BJ (cell line): ENCODE data around the gene TMSB10. TPM values are rescaled to one million over a fixed set of nuclear protein-coding genes. Genes with fewer than 3 reads are reported as not detected.

Experiments
- CTCF ChIA-PET: fragments of 350-600 bp; formaldehyde crosslinking; extraction: SDS; loops from one replicate; lab custom pipeline; 2021; ENCODE audit warnings: antibody characterized with exemption, inconsistent platforms; lab: Yijun Ruan, JAX
- POLR2A ChIA-PET: fragments of 300-600 bp; sonication (Branson Sonifier 250); formaldehyde crosslinking; extraction: SDS; loops from one replicate; lab custom pipeline; 2021; ENCODE audit warnings: antibody characterized with exemption; lab: Charles Lee
- DNase-seq: peaks from one replicate; pipeline ENCODE4 v3.0.0-alpha.2; 2011; ENCODE audit warnings: low read depth
- H3K27me3 ChIP-seq: 2 replicates; pipeline ENCODE4 v1.6.0; 2011; ENCODE audit warnings: low read length; ENCODE audit not compliant: control insufficient read depth, insufficient read depth
- H3K36me3 ChIP-seq: 2 replicates; pipeline ENCODE4 v1.5.1; 2011; ENCODE audit warnings: low read length; ENCODE audit not compliant: control insufficient read depth, insufficient read depth
- H3K4me3 ChIP-seq: 2 replicates; pipeline ENCODE4 v1.5.1; 2011; ENCODE audit warnings: low read depth, mild to moderate bottlenecking, control low read depth, low read length
- CTCF ChIP-seq: IDR thresholded peaks from 2 replicates; pipeline ENCODE4 v1.5.1; 2011; ENCODE audit warnings: low read depth, mild to moderate bottlenecking, control low read depth, inconsistent platforms, low read length, moderate library complexity; ENCODE audit not compliant: insufficient read depth
- polyA plus RNA-seq: library from polyadenylated mRNA; depleted of rRNA; stranded (reverse); fragments of >200 nt; gene quantifications from 2 replicates; pipeline ENCODE4 v1.2.3, GENCODE V29; 2011

TMSB10 gene
- polyA plus RNA-seq, 1 experiment, result 3,073 TPM

GRCh38 chr2:84880645-84881521 lies 24.6 kb upstream of the TMSB10 start, which contains the start of gene TRABD2A:
Gene TRABD2A, minus strand, starts transcription at chr2:84881084. Its CDS starts 45 bp downstream, at chr2:84881039.
- DNase-seq, result no peak
- Histone ChIP-seq H3K36me3 (no peaks in the 10 kb centered on the region), H3K27me3 (peaks cover 9% of the 10 kb centered on the region), H3K4me3 (peak within 1 kb of the TSS; percentile 44)
- no peak for TF ChIP-seq CTCF
- POLR2A ChIA-PET, result no interaction called here
- CTCF ChIA-PET, result interaction anchor here (0.7 to 2.0 kb wide), 6 partner anchors 11 to 419 kb away, joined by 3 to 6 read pairs (median 3); no protein-coding TSS in a partner anchor

GRCh38 chr2:84881581-84882413 lies 23.7 kb upstream of the TMSB10 start:
- peak overlapping the region; percentile 44 for H3K4me3 ChIP-seq
- POLR2A ChIA-PET, result interaction anchor here (0.6 to 0.7 kb wide), 2 partner anchors 76 to 280 kb away, joined by 3 to 5 read pairs; no protein-coding TSS in a partner anchor
- DNase-seq, result no peak
- peaks cover 9% of the 10 kb centered on the region for H3K27me3 ChIP-seq
- CTCF ChIA-PET, result interaction anchor here (0.7 to 2.7 kb wide), 11 partner anchors 12 to 388 kb away, joined by 3 to 18 read pairs (median 4); partner anchors contain the start of gene DNAH6
- peak; percentile 80 for TF ChIP-seq CTCF
- H3K36me3 ChIP-seq, result no peaks in the 10 kb centered on the region

- ChIA-PET POLR2A (interaction anchor here (0.6 to 0.7 kb wide), 2 partner anchors 76 to 280 kb away, joined by 3 to 5 read pairs; no protein-coding TSS in a partner anchor), CTCF (interaction anchor here (0.8 to 2.7 kb wide), 10 partner anchors 11 to 388 kb away, joined by 3 to 18 read pairs (median 4); partner anchors contain the start of gene DNAH6)
- Histone ChIP-seq H3K27me3 (peaks cover 9% of the 10 kb centered on the region), H3K36me3 (no peaks in the 10 kb centered on the region), H3K4me3 (no peak overlapping the region)
- TF ChIP-seq CTCF, result no peak
- no peak for DNase-seq
Measured at GRCh38 chr2:84882414-84882738, 23.1 kb upstream of the TMSB10 start.

- CTCF ChIA-PET, result interaction anchor here (0.8 to 2.7 kb wide), 11 partner anchors 10 to 389 kb away, joined by 3 to 18 read pairs (median 5); partner anchors contain the start of gene DNAH6
- TF ChIP-seq CTCF, result no peak
- Histone ChIP-seq H3K4me3 (no peak overlapping the region), H3K27me3 (peaks cover 9% of the 10 kb centered on the region), H3K36me3 (no peaks in the 10 kb centered on the region)
- no peak for DNase-seq
- POLR2A ChIA-PET, result interaction anchor here (0.6 to 0.7 kb wide), 2 partner anchors 75 to 281 kb away, joined by 3 to 5 read pairs; no protein-coding TSS in a partner anchor
Measured at GRCh38 chr2:84882775-84883550, 22.5 kb upstream of the TMSB10 start.
